AG20443 (cell line): Measurements from ENCODE around the gene FAM72C.
"Not testable (repeated sequence)": the region's sequence is repeated elsewhere in the genome, so short reads cannot be mapped to it uniquely, and the experiment has no call there.

Experiments
- DNase-seq: peaks from one replicate; pipeline ENCODE4 v3.0.0; 2012; ENCODE audit warnings: low spot score, mixed read lengths

The FAM72C gene

GRCh38 chr1:143971924-143972700 lies at the start of gene FAM72C:
Gene FAM72C, minus strand, starts transcription at chr1:143971986. Its CDS starts 845 bp downstream, at chr1:143971141.
- DNase-seq, result not testable (repeated sequence)

- not testable (repeated sequence) for DNase-seq
Measured at GRCh38 chr1:144020001-144020738, 48.4 kb upstream of the FAM72C start.

GRCh38 chr1:144019101-144019500 lies 47.3 kb upstream of the FAM72C start:
- DNase-seq, result not testable (repeated sequence)

GRCh38 chr1:144015180-144015966 lies 43.6 kb upstream of the FAM72C start:
- DNase-seq, result not testable (repeated sequence)

- DNase-seq, result not testable (repeated sequence)
Measured at GRCh38 chr1:144014528-144014927, 42.7 kb upstream of the FAM72C start.

GRCh38 chr1:144014121-144014520 lies 42.3 kb upstream of the FAM72C start:
- not testable (repeated sequence) for DNase-seq

- DNase-seq, result not testable (repeated sequence)
Measured at GRCh38 chr1:144012168-144012733, 40.5 kb upstream of the FAM72C start.

GRCh38 chr1:144009410-144009809 lies 37.6 kb upstream of the FAM72C start:
- not testable (repeated sequence) for DNase-seq

GRCh38 chr1:144004259-144004658 lies 32.5 kb upstream of the FAM72C start:
- DNase-seq, result not testable (repeated sequence)

- not testable (repeated sequence) for DNase-seq
Measured at GRCh38 chr1:144003306-144004029, 31.7 kb upstream of the FAM72C start.

- DNase-seq, result not testable (repeated sequence)
Measured at GRCh38 chr1:144002141-144002881, 30.5 kb upstream of the FAM72C start.

- not testable (repeated sequence) for DNase-seq
Measured at GRCh38 chr1:144001077-144001476, 29.3 kb upstream of the FAM72C start.

- DNase-seq, result not testable (repeated sequence)
Measured at GRCh38 chr1:143996020-143996419, 24.2 kb upstream of the FAM72C start.

- DNase-seq, result not testable (repeated sequence)
Measured at GRCh38 chr1:143993301-143993907, 21.6 kb upstream of the FAM72C start.

GRCh38 chr1:143990699-143991098 lies 18.9 kb upstream of the FAM72C start:
- DNase-seq, result not testable (repeated sequence)

- not testable (repeated sequence) for DNase-seq
Measured at GRCh38 chr1:143989719-143990118, 17.9 kb upstream of the FAM72C start.

GRCh38 chr1:143989427-143989712 lies 17.6 kb upstream of the FAM72C start:
- DNase-seq, result not testable (repeated sequence)

GRCh38 chr1:143988602-143989426 lies 17.0 kb upstream of the FAM72C start:
- DNase-seq, result not testable (repeated sequence)

- not testable (repeated sequence) for DNase-seq
Measured at GRCh38 chr1:143987868-143988267, 16.1 kb upstream of the FAM72C start.
